ENCODE measurements around the gene GLOD4.

DNA sequence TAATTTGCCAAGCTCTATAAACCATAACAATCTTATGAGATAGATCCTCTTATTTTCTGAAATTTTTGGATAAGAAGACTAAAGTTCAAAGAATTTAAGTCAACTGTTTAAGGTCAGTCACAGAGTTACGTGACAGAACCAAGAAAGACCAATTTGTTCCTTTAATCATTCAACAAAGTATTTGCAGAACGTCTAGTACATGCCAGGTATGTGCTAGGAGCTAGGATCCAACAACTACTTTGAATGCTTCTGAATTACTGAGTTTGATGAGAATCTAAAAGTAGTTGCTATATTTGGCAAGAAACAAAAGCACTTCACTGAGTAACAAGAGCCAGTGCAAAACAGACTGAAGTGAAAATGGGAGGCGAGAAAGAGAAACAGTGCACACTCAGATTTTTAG, 15.0 kb downstream of the GLOD4 start:
- no peak for TF ChIP-seq EZH2 (IDR thresholded peaks at IDR 0.05; ENCODE audit: borderline replicate concordance, insufficient read depth, low read length, poor library complexity, severe bottlenecking)
- no peak for TF ChIP-seq RAD21 (conservative IDR thresholded peaks at IDR 0.05)
- TF ChIP-seq POLR2AphosphoS5 (IDR thresholded peaks at IDR 0.05), result no peak
